Measurements from ENCODE around the gene PFKL.
"Not testable (repeated sequence)": the region's sequence is repeated elsewhere in the genome, so short reads cannot be mapped to it uniquely, and the experiment has no call there.

PFKL gene

DNA sequence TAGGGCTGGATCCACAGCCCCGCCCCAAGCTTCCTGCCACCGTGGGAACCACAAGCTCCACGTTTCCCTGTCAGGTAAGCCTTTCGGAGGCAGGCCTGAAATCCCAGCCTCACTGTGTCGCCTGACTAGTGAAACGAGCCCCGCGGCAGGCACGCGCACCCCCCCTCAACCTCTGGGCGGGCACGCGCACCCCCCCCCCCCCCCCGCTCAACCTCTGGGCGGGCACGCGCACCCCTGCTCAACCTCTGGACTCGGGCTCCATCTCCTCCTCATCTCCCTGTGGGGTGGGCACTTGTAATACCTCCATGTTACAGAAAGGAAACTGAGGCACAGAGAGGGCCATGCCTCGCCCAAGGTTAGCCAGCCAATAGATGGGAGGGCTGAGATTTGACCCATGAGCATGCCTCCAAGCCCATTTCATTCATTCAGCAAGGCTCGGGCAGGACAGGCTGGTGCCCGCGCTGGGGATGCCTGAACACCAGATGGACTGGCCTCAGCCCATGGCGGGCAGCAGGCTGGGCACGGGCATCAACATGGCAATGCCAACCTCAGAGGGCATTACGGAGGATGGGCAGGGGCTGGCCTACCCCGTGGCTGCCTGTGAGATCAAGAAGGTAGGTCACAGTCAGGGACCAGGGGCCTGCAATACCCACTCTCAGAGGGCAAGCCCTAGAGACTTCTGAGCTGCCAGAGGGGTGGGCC, 34.6 kb downstream of the PFKL start:
- DNase-seq (ENCODE audit: low spot score) = no peak
- in situ Hi-C loops (cut with MboI; ENCODE audit: low pct_unique_long_range_greater_than_20kb, low sequenced_read_pairs, unreplicated experiment) = loop anchor here (25.0 kb wide), 1 partner anchor 453 kb away; no protein-coding TSS in a partner anchor
- TF ChIP-seq, protein P1, sequence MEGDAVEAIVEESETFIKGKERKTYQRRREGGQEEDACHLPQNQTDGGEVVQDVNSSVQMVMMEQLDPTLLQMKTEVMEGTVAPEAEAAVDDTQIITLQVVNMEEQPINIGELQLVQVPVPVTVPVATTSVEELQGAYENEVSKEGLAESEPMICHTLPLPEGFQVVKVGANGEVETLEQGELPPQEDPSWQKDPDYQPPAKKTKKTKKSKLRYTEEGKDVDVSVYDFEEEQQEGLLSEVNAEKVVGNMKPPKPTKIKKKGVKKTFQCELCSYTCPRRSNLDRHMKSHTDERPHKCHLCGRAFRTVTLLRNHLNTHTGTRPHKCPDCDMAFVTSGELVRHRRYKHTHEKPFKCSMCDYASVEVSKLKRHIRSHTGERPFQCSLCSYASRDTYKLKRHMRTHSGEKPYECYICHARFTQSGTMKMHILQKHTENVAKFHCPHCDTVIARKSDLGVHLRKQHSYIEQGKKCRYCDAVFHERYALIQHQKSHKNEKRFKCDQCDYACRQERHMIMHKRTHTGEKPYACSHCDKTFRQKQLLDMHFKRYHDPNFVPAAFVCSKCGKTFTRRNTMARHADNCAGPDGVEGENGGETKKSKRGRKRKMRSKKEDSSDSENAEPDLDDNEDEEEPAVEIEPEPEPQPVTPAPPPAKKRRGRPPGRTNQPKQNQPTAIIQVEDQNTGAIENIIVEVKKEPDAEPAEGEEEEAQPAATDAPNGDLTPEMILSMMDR (IDR thresholded peaks at IDR 0.05; ENCODE audit: extremely low read depth, insufficient read depth, missing control alignments) = no peak

DNA sequence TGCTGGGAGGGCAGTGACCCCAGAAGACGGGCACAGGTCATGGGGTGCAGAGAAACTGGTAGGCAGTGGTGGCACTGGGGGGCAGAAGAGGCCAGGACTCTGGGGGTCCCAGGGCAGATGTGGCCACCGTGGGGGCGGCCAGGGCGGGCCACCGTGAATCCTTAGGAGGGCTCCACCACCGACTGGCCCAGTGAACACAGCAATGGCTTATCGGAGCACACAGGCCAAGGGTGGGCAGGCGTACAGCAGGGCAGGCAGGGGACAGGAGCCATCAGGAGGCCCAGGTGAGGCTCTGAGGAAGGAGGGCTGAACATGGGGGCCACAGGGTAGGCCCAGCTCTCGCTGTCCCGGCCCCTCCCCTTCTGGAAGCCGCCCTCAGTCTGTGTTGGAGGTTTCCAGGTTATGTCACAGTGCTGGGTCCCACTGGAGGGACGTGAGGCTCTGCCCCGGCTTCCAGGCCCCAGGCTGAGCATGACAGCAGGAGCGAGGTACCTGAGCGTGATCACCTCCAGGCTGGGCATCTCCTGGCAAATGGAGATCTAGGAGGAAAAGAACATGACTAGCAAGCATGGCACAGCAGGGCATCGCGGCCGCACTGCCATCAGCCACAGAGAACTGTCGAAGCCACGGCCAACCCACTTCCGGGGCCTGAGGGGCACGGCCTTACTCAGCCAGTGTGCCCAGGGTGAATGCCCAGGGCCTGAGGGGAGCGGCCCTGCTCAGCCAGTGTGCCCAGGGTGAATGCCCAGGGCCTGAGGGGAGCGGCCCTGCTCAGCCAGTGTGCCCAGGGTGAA, 35.6 kb downstream of the PFKL start:
- in situ Hi-C loops (cut with MboI; ENCODE audit: low pct_unique_long_range_greater_than_20kb, low sequenced_read_pairs, unreplicated experiment) = loop anchor here (25.0 kb wide), 1 partner anchor 452 kb away; no protein-coding TSS in a partner anchor
- no peak for DNase-seq (ENCODE audit: low spot score)
- TF ChIP-seq, protein P1 (IDR thresholded peaks at IDR 0.05; ENCODE audit: extremely low read depth, insufficient read depth, missing control alignments) = no peak

DNA sequence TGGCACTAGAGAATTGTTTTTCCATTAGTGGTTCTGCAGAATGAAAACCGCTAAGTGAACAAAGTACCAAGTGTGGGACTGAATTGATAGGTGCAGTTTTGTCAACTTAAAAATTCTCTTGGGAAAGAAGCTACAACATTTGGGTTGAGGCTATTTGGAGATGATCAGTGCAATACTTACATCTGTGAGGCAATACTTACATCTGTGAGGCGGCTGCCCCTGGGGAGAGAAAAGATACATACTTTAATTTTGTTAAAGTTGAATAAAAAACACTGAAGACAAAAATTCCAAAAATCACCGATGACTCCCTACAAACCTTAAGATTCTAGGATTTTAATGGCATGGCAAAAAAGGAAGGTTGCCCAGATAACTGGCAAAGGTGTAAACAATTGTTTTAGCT, 37.6 kb downstream of the PFKL start:
- TF ChIP-seq, protein P1 (IDR thresholded peaks at IDR 0.05; ENCODE audit: extremely low read depth, insufficient read depth, missing control alignments) = no peak
- no peak for DNase-seq (ENCODE audit: low spot score)
- in situ Hi-C loops (cut with MboI; ENCODE audit: low pct_unique_long_range_greater_than_20kb, low sequenced_read_pairs, unreplicated experiment) = loop anchor here (25.0 kb wide), 1 partner anchor 450 kb away; no protein-coding TSS in a partner anchor

DNA sequence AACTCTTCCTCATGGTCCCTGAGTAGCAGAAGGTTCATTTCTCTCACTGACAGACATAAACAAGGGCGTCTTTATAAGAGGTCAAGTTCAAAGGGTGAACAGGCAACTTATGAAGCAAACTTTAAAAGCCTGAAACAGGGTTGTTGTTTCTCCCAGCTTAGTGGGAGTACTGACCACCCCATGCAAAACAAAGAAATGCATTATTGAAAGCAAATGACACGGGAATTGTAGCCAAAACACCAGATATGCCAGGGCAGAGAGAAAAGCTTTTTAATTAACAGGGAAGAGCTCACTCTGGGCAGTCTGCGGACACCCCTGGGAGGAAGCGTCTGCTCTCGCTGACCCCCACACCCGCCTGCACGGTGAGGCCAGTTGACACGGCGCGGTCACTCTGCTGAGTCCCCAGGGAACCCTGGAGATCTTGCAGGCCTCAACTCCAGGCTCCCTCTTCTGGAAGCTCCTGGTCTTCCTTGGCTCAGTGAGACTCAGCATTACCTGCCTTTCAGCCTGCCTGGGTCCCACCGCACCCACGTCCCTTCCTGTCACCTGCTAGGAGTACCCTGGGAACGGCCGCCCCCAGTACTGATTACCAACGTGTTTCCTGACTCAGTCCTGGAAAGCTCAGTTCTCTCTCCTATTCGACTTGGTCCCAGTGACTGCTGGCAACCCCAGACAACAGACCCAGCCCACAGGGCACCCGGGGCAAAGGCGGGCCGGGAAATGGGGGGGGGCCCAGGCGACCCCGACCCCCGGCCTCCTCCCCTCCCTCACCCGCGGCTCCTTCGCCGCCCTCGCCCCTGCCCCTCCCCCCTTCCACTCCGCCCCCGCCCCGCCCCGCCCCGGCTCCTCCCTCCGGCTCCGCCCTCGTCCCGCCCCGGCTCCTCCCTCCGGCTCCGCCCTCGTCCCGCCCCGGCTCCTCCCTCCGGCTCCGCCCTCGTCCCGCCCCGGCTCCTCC, 38.4 kb downstream of the PFKL start:
- DNase-seq (ENCODE audit: low spot score) = peak; percentile 70
- in situ Hi-C loops (cut with MboI; ENCODE audit: low pct_unique_long_range_greater_than_20kb, low sequenced_read_pairs, unreplicated experiment) = loop anchor here (25.0 kb wide), 1 partner anchor 449 kb away; no protein-coding TSS in a partner anchor
- TF ChIP-seq, protein P1 (IDR thresholded peaks at IDR 0.05; ENCODE audit: extremely low read depth, insufficient read depth, missing control alignments) = peak; percentile 5

DNA sequence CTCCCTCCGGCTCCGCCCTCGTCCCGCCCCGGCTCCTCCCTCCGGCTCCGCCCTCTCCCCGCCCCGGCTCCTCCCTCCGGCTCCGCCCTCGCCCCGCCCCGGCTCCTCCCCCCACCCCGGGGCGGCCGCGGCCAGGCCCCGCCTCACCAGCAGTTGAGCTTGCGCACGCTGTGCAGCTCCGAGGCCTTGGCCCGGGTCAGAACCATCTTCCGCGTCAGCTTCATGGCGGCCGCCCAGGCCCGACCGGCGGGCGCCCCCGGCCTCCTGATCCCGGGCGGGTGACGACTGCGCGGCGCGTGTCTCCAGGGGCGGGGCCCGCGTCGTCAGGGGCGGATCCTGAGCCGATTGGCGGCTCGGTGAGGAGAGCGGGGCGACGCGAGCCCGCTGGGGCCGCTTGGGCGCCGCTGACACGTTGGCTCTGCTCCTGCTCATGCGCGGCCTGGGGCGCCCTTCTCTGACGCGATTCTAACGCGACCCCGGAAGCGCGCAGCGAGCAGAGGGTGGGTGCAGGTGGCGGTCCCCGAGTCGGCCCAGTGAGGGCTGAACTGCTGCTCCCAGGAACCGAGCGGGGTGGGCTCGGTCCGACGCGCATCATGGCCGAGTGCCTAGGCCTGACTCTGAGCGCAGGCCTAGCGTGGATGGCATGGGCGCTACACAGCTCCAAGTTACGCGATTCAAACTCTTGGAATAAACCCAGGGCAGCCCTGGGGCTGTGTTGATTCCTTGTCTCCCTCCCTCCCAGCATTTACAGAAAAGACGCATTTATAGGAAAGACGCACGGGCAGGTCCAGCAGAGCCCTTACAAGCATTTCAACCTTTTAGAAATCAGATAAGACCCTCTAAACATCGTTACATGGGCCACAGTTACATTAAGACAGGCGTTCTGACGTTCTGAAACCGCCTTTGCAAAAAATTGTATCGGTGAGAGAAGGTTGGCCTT, 39.4 kb downstream of the PFKL start, which contains the start of gene CFAP410:
Gene CFAP410 (minus strand): TSS at position 420 of the 940 bp plus-strand sequence. CDS start 196 bp downstream, at position 224.
- in situ Hi-C loops (cut with MboI; ENCODE audit: low pct_unique_long_range_greater_than_20kb, low sequenced_read_pairs, unreplicated experiment) = loop anchor here (25.0 kb wide), 1 partner anchor 448 kb away; no protein-coding TSS in a partner anchor
- DNase-seq (ENCODE audit: low spot score) = peak; percentile 99
- TF ChIP-seq, protein P1 (IDR thresholded peaks at IDR 0.05; ENCODE audit: extremely low read depth, insufficient read depth, missing control alignments) = no peak

DNA sequence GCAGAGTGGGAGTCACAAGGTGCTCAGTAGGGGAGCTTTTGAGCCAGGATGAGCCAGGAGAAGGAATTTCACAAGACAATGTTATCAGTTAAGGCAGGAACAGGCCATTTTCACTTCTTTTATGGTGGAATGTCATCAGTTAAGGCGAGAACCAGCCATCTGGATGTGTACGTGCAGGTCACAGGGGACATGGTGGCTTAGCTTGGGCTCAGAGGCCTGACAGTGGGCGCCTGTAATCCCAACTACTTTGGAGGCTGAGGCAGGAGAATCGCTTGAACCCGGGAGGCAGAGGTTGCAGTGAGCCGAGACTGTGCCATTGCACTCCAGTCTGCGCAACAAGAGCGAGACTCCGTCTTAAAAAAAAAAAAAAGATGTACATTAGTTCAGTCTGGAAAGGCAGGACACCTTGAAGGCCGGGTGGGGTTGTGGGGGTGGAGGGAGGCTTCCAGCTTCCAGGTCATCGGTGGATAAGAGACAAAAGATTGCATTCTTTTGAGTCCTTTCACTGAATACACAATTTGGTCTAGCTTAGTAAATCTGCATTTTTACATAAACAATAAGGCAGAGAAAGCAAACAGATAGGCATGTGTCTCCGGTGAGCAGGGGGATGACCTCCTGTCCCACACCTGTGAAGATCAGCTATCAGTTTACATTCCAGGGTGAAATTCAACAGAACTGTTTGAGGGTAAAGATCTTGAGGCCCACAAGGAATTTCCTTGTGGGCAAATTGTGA, 42.0 kb downstream of the PFKL start:
- in situ Hi-C loops (cut with MboI; ENCODE audit: low pct_unique_long_range_greater_than_20kb, low sequenced_read_pairs, unreplicated experiment) = loop anchor here (10.0 to 25.0 kb wide), 2 partner anchors 63 to 445 kb away; no protein-coding TSS in a partner anchor
- not testable (repeated sequence) for DNase-seq (ENCODE audit: low spot score)

DNA sequence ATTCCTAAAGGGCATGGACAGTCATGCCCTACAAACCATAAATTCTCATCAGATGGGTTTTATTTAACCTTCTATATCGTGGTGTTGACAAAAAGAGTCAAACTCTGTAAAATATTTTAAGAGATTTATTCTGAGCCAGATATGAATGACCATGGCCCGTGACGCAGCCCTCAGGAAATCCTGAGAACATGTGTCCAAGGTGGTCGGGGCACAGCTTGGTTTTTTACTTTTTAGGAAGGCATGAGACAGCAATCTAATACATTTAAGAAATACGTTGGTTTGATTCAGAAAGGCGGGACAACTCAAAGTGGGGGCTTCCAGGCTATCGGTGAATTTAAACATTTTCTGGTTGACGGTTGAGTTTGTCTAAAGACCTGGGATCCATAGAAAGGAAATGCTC, 43.1 kb downstream of the PFKL start:
- DNase-seq (ENCODE audit: low spot score) = not testable (repeated sequence)

More for the DNA sequence above, 43.1 kb downstream of the PFKL start:
- in situ Hi-C loops (cut with MboI; ENCODE audit: low pct_unique_long_range_greater_than_20kb, low sequenced_read_pairs, unreplicated experiment) = loop anchor here (10.0 to 25.0 kb wide), 2 partner anchors 62 to 444 kb away; no protein-coding TSS in a partner anchor
